HepG2 (cell line): ENCODE measurements around the gene TMEM127. TPM values are rescaled to one million over a fixed set of nuclear protein-coding genes. Genes with fewer than 3 reads are reported as not detected.

Source experiments
- BORCS8-MEF2B ChIP-seq: sonication (generic); formaldehyde crosslinking; IDR thresholded peaks from 2 replicates; pipeline ENCODE4 v1.8.0; 2022; ENCODE audit warnings: mild to moderate bottlenecking, missing genetic modification reagents
- CEBPG ChIP-seq: IDR thresholded peaks from 2 replicates; pipeline ENCODE4 v1.6.1; 2016
- GATAD2A ChIP-seq: IDR thresholded peaks from 2 replicates; pipeline ENCODE4 v1.6.1; 2016
- JUND ChIP-seq: sonication (generic); formaldehyde crosslinking; IDR thresholded peaks from 2 replicates; pipeline ENCODE4 v1.8.0; 2022; ENCODE audit warnings: mild to moderate bottlenecking, missing genetic modification reagents
- KDM3A ChIP-seq: IDR thresholded peaks from 2 replicates; pipeline ENCODE4 v1.6.1; 2018; ENCODE audit warnings: low read depth, missing compliant biosample characterization
- MXI1 ChIP-seq: IDR thresholded peaks from 3 replicates; pipeline ENCODE4 v1.6.1; 2012; ENCODE audit warnings: low read depth, low read length, inconsistent platforms, borderline replicate concordance
- NCOR1 ChIP-seq: fragments of 200-600 bp; sonication (generic); IDR thresholded peaks from 2 replicates; pipeline ENCODE4 v1.7.0; 2017; ENCODE audit warnings: antibody characterized with exemption, low read length, borderline replicate concordance
- NR2F6 ChIP-seq, 2 experiments: IDR thresholded peaks; 2 replicates each; pipeline ENCODE4 v1.6.1; 2016; ENCODE audit warnings: antibody characterized with exemption in 1 of 2, mild to moderate bottlenecking in 1 of 2
- RFX1 ChIP-seq: fragments of 450-650 bp; IDR thresholded peaks from 2 replicates; pipeline ENCODE4 v1.6.1; 2017
- SMC3 ChIP-seq: IDR thresholded peaks from 2 replicates; pipeline ENCODE4 v1.6.1; 2011; ENCODE audit warnings: low read length, improper control_type of control experiment
- STAG1 ChIP-seq: sonication (generic); formaldehyde crosslinking; IDR thresholded peaks from 2 replicates; pipeline ENCODE4 v1.4.0; 2020; ENCODE audit warnings: missing genetic modification reagents
- TCF7 ChIP-seq: sonication (generic); IDR thresholded peaks from 2 replicates; pipeline ENCODE4 v1.6.1; 2016; ENCODE audit warnings: antibody characterized with exemption, low read depth
- XBP1 ChIP-seq: sonication (generic); formaldehyde crosslinking; IDR thresholded peaks from 2 replicates; pipeline ENCODE4 v1.5.0; 2020; ENCODE audit warnings: missing genetic modification reagents
- ZIK1 ChIP-seq: sonication (generic); formaldehyde crosslinking; IDR thresholded peaks from 2 replicates; pipeline ENCODE4 v1.5.0; 2020; ENCODE audit warnings: mild to moderate bottlenecking, low read depth, missing genetic modification reagents, borderline replicate concordance
- polyA plus RNA-seq, 8 experiments: library from polyadenylated mRNA; depleted of rRNA in 3 of 8; stranded (reverse) in 7 of 8; unstranded in 1 of 8; fragments of >200 nt; fragmentation: Illumina TruSeq in 4 of 8; extraction: Trizol in 4 of 8; gene quantifications; 2 replicates each; pipeline versions ENCODE4 v1.2.1 to v1.2.3, GENCODE V29; 2011 to 2016; ENCODE audit warnings: low read depth in 4 of 8, missing spikeins in 1 of 8, mixed read lengths in 1 of 8; ENCODE audit not compliant: insufficient read depth in 1 of 8
- total RNA-seq, 5 experiments: library from RNA; depleted of rRNA; stranded (reverse); fragments of >200 nt; fragmentation: Illumina TruSeq; extraction: Trizol; gene quantifications; 2 replicates each; pipeline ENCODE4 v1.2.3, GENCODE V29; 2016; ENCODE audit warnings: low read depth in 1 of 5
- TF ChIP-seq, protein P1 (sequence below): sonication (generic); formaldehyde crosslinking; IDR thresholded peaks from 2 replicates; pipeline ENCODE4 v1.5.0; 2020; ENCODE audit warnings: mild to moderate bottlenecking, missing genetic modification reagents, borderline replicate concordance
- TF ChIP-seq, protein P2 (sequence below): sonication (generic); formaldehyde crosslinking; IDR thresholded peaks from 2 replicates; pipeline ENCODE4 v1.4.0; 2020; ENCODE audit warnings: missing genetic modification reagents
- TF ChIP-seq, protein P3 (sequence below): IDR thresholded peaks from 2 replicates; pipeline ENCODE4 v1.6.1; 2012; ENCODE audit warnings: inconsistent platforms
- TF ChIP-seq, protein P4 (sequence below), 2 experiments: fragments of 450-650 bp in 1 of 2; sonication (generic) in 1 of 2; formaldehyde crosslinking in 1 of 2; IDR thresholded peaks; 2 replicates each; pipeline versions ENCODE4 v1.6.1 to v1.8.0; 2016 to 2022; ENCODE audit warnings: antibody characterized with exemption in 1 of 2, mild to moderate bottlenecking in 1 of 2, missing genetic modification reagents in 1 of 2

Gene TMEM127
- total and polyA plus RNA-seq, 2 of the 13 experiments (the other 11 are each of a cell fraction or from before 2014, with no cell fraction given) = 21.5 to 33.9 TPM

DNA sequence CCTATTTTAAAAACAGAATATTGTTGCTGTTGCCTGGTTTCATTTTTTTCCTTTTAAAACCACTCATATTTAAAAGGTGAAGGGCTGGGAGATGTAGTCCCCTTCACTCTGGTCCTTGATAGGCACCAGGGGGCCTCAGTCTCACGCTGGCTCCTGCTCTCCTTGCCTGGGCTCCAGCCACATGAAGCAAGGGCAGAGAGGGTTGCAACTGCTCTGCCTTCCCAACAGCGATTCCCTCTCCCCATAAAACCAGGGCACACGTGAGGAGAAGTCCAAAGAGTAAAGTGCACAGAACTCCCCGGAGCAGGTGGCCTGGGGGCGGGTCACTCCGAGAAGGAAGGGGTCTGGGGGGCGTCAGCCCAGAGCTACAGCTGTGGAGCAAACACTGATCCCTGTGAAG lies 12.8 kb downstream of the TMEM127 start (continued):
- TF ChIP-seq, protein P1, sequence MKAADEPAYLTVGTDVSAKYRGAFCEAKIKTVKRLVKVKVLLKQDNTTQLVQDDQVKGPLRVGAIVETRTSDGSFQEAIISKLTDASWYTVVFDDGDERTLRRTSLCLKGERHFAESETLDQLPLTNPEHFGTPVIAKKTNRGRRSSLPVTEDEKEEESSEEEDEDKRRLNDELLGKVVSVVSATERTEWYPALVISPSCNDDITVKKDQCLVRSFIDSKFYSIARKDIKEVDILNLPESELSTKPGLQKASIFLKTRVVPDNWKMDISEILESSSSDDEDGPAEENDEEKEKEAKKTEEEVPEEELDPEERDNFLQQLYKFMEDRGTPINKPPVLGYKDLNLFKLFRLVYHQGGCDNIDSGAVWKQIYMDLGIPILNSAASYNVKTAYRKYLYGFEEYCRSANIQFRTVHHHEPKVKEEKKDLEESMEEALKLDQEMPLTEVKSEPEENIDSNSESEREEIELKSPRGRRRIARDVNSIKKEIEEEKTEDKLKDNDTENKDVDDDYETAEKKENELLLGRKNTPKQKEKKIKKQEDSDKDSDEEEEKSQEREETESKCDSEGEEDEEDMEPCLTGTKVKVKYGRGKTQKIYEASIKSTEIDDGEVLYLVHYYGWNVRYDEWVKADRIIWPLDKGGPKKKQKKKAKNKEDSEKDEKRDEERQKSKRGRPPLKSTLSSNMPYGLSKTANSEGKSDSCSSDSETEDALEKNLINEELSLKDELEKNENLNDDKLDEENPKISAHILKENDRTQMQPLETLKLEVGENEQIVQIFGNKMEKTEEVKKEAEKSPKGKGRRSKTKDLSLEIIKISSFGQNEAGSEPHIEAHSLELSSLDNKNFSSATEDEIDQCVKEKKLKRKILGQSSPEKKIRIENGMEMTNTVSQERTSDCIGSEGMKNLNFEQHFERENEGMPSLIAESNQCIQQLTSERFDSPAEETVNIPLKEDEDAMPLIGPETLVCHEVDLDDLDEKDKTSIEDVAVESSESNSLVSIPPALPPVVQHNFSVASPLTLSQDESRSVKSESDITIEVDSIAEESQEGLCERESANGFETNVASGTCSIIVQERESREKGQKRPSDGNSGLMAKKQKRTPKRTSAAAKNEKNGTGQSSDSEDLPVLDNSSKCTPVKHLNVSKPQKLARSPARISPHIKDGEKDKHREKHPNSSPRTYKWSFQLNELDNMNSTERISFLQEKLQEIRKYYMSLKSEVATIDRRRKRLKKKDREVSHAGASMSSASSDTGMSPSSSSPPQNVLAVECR = peak; percentile 74; the same call in 1 of the 2 replicates
- TF ChIP-seq JUND (CRISPR knock-in tag) = no peak
- TF ChIP-seq, protein P2, sequence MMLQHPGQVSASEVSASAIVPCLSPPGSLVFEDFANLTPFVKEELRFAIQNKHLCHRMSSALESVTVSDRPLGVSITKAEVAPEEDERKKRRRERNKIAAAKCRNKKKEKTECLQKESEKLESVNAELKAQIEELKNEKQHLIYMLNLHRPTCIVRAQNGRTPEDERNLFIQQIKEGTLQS (CRISPR knock-in tag) = no peak
- peak; percentile 77 for TF ChIP-seq SMC3
- no peak for TF ChIP-seq ZIK1 (CRISPR knock-in tag)
- TF ChIP-seq KDM3A = no peak
- TF ChIP-seq, protein P3, sequence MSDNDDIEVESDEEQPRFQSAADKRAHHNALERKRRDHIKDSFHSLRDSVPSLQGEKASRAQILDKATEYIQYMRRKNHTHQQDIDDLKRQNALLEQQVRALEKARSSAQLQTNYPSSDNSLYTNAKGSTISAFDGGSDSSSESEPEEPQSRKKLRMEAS = 0 out of 2 replicates have a peak, but pooled peaks have one; percentile 45
- TF ChIP-seq RFX1 = no peak
- 0 out of 2 replicates have a peak, but pooled peaks have one; percentile 35 for TF ChIP-seq CEBPG (CRISPR knock-in tag)
- TF ChIP-seq, protein P4, sequence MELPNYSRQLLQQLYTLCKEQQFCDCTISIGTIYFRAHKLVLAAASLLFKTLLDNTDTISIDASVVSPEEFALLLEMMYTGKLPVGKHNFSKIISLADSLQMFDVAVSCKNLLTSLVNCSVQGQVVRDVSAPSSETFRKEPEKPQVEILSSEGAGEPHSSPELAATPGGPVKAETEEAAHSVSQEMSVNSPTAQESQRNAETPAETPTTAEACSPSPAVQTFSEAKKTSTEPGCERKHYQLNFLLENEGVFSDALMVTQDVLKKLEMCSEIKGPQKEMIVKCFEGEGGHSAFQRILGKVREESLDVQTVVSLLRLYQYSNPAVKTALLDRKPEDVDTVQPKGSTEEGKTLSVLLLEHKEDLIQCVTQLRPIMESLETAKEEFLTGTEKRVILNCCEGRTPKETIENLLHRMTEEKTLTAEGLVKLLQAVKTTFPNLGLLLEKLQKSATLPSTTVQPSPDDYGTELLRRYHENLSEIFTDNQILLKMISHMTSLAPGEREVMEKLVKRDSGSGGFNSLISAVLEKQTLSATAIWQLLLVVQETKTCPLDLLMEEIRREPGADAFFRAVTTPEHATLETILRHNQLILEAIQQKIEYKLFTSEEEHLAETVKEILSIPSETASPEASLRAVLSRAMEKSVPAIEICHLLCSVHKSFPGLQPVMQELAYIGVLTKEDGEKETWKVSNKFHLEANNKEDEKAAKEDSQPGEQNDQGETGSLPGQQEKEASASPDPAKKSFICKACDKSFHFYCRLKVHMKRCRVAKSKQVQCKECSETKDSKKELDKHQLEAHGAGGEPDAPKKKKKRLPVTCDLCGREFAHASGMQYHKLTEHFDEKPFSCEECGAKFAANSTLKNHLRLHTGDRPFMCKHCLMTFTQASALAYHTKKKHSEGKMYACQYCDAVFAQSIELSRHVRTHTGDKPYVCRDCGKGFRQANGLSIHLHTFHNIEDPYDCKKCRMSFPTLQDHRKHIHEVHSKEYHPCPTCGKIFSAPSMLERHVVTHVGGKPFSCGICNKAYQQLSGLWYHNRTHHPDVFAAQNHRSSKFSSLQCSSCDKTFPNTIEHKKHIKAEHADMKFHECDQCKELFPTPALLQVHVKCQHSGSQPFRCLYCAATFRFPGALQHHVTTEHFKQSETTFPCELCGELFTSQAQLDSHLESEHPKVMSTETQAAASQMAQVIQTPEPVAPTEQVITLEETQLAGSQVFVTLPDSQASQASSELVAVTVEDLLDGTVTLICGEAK (IDR thresholded peaks at IDR 0.05) = no peak
- TF ChIP-seq, protein P4 (CRISPR knock-in tag; IDR thresholded peaks at IDR 0.05) = no peak
- TF ChIP-seq MXI1 = peak; percentile 64; the same call in 1 of the 3 replicates
- TF ChIP-seq NR2F6 (IDR thresholded peaks at IDR 0.05) = no peak
- TF ChIP-seq NR2F6 (CRISPR knock-in tag; IDR thresholded peaks at IDR 0.05) = peak; percentile 48; the same call in 1 of the 2 replicates
- TF ChIP-seq NCOR1 = peak; percentile 43; the same call in 1 of the 2 replicates
- no peak for TF ChIP-seq XBP1 (CRISPR knock-in tag)
- TF ChIP-seq BORCS8-MEF2B (CRISPR knock-in tag) = 0 out of 2 replicates have a peak, but pooled peaks have one; percentile 27
- peak; percentile 80 for TF ChIP-seq STAG1 (CRISPR knock-in tag)
- no peak for TF ChIP-seq TCF7
- TF ChIP-seq GATAD2A (CRISPR knock-in tag) = peak; percentile 38; the same call in 1 of the 2 replicates
